ENCODE measurements around the gene KCNE3.

The KCNE3 gene

DNA sequence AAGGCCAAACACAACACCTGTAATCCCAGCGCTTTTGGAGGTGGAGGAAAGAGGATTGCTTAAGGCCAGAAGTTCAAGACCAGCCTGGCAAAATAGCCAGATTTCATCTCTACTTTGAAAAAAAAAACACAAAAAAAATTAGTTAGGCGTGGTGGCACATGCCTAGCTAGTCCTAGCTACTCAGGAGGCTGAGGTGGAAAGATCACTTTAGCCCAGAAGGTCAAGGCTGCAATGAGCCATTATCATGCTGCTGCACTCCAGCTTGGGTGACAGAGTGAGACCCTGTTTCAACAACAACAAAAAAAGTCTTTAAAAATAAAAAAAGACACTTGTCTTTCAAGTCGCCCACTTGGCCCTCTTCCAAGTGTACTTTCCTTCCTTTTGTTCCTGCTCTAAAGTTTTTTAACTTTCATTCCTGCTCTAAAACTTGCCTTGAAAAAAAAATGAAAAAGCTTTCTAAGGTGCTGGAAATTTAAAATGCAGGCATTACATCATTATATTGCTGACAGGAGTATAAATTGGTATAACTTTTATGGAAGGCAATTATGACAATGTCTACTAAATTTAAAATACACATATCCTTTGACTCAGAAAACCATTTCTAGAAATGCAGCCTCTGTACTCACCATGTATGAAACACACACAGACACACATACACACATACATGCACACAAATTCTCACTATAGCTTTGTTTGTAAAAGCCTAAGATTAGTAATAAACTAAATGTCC lies 13.5 kb upstream of the KCNE3 start:
- no peak overlapping the region for H3K27ac ChIP-seq
- no peak for TF ChIP-seq ZFX (IDR thresholded peaks at IDR 0.05)
- TF ChIP-seq, protein P1, sequence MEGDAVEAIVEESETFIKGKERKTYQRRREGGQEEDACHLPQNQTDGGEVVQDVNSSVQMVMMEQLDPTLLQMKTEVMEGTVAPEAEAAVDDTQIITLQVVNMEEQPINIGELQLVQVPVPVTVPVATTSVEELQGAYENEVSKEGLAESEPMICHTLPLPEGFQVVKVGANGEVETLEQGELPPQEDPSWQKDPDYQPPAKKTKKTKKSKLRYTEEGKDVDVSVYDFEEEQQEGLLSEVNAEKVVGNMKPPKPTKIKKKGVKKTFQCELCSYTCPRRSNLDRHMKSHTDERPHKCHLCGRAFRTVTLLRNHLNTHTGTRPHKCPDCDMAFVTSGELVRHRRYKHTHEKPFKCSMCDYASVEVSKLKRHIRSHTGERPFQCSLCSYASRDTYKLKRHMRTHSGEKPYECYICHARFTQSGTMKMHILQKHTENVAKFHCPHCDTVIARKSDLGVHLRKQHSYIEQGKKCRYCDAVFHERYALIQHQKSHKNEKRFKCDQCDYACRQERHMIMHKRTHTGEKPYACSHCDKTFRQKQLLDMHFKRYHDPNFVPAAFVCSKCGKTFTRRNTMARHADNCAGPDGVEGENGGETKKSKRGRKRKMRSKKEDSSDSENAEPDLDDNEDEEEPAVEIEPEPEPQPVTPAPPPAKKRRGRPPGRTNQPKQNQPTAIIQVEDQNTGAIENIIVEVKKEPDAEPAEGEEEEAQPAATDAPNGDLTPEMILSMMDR (conservative IDR thresholded peaks at IDR 0.05) = no peak

DNA sequence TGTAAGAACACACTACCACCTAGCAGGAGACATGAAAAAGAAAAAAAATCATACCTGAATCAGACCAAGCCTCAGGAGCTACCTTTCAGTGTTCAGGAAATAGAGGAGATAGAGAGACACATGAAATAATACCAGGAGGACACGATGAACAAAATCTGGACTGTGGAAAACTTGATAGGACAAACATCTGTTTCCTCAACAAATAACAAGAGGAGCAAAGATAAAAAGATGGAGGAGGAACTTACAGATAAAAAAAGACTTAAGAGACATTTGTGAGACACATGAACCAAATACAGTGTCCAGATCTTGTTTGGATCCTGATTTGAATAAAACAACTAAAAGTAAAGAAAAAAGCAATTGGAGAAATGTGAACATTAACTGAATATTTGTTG lies 12.4 kb upstream of the KCNE3 start:
- no peak for TF ChIP-seq ZFX (IDR thresholded peaks at IDR 0.05)
- TF ChIP-seq, protein P1 (conservative IDR thresholded peaks at IDR 0.05) = no peak
- no peak overlapping the region for H3K27ac ChIP-seq

DNA sequence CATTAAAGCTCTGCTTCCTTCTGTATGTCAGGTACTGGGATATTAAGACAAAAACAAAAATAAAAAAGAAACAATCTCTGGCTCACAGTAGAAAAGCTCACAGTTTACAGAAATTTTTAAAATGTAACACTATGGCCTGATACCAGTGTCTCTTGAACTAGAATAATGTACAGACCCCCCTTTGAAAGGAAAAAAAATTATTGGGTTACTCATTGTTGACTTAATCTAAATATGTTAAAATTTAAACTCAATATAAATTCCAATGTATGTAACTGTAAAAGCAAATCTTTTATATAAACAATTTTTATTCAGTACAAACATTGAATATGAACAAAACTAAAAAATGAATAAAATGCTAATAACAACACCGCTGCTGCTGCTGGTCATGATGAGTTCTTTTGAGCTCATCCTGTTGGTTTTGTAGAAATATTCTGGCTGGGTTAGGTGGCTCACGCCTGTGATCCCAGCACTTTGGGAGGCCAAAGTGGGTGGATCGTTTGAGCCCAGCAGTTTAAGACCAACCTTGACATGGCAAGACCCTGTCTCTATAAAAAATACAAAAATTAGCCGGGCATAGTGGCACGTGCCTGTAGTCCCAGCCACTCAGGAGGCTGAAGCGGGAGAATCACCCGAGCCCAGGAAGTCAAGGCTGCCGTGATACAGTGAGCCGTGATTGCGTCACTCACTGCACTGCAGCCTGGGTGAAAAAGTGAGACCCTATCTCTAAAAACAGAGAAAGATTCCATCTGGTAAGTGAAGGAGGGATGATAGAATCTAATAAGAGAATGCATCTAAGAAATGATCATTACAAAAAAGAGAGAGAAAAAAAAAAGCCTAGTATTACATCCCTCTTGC lies 11.8 kb upstream of the KCNE3 start:
- no peak overlapping the region for H3K27ac ChIP-seq

DNA sequence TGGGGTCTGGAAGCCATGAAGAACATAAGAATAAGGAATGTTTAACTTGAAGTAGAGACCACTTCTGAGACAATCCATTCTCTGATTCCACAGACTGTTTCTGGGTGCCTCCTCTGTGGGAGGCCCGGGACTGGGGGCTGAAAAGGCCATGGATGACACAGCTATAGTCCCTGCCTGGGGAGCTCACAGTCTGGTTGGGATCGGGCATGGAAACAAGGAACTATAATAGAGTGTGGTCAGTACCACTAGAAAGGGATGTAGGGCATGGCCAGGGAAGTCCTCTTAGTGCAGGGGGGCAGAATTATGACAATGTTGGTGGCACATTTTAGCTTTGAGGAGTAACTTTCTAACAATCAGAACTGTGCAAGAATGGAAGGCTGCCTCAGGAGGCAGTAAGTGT lies 9.2 kb upstream of the KCNE3 start:
- no peak overlapping the region for H3K27ac ChIP-seq
- TF ChIP-seq, protein P1 (conservative IDR thresholded peaks at IDR 0.05) = no peak
- TF ChIP-seq ZFX (IDR thresholded peaks at IDR 0.05) = no peak

More for the DNA sequence above, 11.8 kb upstream of the KCNE3 start:
- no peak for TF ChIP-seq ZFX (IDR thresholded peaks at IDR 0.05)
- TF ChIP-seq, protein P1 (conservative IDR thresholded peaks at IDR 0.05) = no peak

DNA sequence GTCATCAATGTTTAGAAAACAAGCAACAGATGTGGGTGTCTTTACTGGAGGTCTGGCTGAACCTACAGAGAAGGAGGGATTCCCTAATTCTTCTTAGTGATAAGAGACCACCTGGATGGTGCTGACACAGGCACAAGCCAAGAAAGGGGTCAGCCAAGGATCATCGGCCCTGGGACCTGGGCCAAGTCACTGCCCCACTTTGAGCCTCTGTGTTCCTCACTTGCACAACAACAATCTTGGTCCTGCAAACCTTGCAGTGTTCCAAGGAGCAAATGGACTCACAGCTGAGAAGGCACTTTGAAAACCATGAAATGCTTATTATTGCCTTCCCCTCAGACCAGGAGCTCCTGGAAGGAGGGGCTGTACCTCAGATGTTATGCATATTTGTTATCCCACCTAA lies 7.0 kb upstream of the KCNE3 start:
- TF ChIP-seq, protein P1 (conservative IDR thresholded peaks at IDR 0.05) = no peak
- TF ChIP-seq ZFX (IDR thresholded peaks at IDR 0.05) = no peak

DNA sequence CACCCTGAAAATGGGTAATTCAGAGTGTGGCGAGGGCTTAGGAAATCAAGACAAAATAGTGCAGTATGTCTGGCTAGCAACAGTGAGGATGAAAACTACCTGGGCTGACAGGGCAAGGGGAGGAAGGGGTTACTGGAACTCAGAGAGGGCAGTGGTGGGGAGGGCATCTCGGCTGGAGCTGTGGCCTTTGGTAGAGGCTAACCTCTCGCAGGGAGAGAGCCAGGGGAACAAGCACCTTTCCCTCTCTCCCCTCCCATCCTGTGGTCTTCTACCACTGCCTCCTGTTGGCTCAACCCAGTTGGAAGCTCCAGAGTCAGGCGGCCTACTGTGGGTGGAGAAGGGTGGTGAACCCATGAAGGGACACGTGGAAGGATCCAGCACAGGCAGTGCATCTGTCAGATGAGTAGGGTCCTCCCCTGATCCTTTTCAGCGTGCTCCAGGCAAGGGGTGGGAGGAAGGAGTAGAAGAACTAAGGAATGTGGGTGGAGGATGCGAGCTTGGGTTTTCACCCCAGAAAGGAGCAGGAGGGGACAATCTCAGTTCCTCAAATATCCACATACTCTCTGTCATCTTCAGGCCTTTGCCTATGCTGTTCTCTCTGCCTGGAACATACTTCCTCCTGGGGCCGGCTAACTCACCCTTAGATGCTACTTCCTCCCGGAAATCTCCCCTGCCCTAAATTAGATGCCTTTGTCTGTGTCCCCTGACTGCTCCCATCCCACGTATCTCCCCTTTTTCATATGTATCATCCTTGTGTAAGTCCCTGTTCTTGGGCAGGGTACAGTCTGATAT lies 6.2 kb upstream of the KCNE3 start:
- TF ChIP-seq, protein P1 (conservative IDR thresholded peaks at IDR 0.05) = no peak
- H3K27ac ChIP-seq = no peak overlapping the region

More for the DNA sequence above, 7.0 kb upstream of the KCNE3 start:
- no peak overlapping the region for H3K27ac ChIP-seq

All from C4-2B (cell line).